ENCODE results near the gene HLA-DOB. TPM values are rescaled to one million over a fixed set of nuclear protein-coding genes. Genes with fewer than 3 reads are reported as not detected.

The HLA-DOB gene
- total RNA-seq, 1 donor from 2014 or later: 0.20 TPM

Other genes starting within 250 kb of the HLA-DOB start
- 0.93 and 1.5 TPM in 2 replicates for gene HLA-DRB1, start 227.2 kb downstream of the HLA-DOB start, total RNA-seq
- gene HLA-DQA1, start 179.6 kb downstream of the HLA-DOB start, total RNA-seq: not detected in 2 replicates
- 3.7 and 4.1 TPM in 2 replicates for gene HLA-DQB1, start 150.3 kb downstream of the HLA-DOB start, total RNA-seq
- not detected in 2 replicates for gene HLA-DQA2, start 75.6 kb downstream of the HLA-DOB start, total RNA-seq
- gene HLA-DQB2, start 53.5 kb downstream of the HLA-DOB start, total RNA-seq: not detected in 2 replicates
- gene TAP2, start 21.7 kb upstream of the HLA-DOB start, total RNA-seq: 118 and 121 TPM in 2 replicates
- gene PSMB8, start 27.0 kb upstream of the HLA-DOB start, total RNA-seq: 45.5 and 57.5 TPM in 2 replicates
- gene TAP1, start 36.7 kb upstream of the HLA-DOB start, total RNA-seq: 135 and 160 TPM in 2 replicates
- gene PSMB9, start 37.2 kb upstream of the HLA-DOB start, total RNA-seq: 34.1 and 42.8 TPM in 2 replicates
- gene HLA-DMB, start 124.0 kb upstream of the HLA-DOB start, total RNA-seq: 0.11 and 0.24 TPM in 2 replicates
- 5.2 and 8.1 TPM in 2 replicates for gene HLA-DMA, start 136.1 kb upstream of the HLA-DOB start, total RNA-seq
- gene BRD2, start 151.6 kb upstream of the HLA-DOB start, total RNA-seq: 213 and 234 TPM in 2 replicates
- 0.48 and 0.89 TPM in 2 replicates for gene HLA-DOA, start 192.6 kb upstream of the HLA-DOB start, total RNA-seq

Measured in astrocyte (in vitro differentiated cells and primary cell).